ENCODE measurements around the gene NFATC3. TPM values are rescaled to one million over a fixed set of nuclear protein-coding genes. Genes with fewer than 3 reads are reported as not detected.

Gene NFATC3
- total and polyA plus RNA-seq, 2 of the 8 experiments (the other 6 are each of a cell fraction or from before 2014, with no cell fraction given) = 17.6 to 34.5 TPM

- peaks cover 9 to 22% (median 19%) of the 10 kb centered on the region in 4 experiments; a peak in 6 of 8 replicates for H3K36me3 ChIP-seq (ENCODE audit: control insufficient read depth in 2 of 4, insufficient read depth in 4 of 4, low read length in 3 of 4)
- no peak overlapping the region for H2AK5ac ChIP-seq (ENCODE audit: low read depth, low read length)
- no peak overlapping the region for H3K4me3 ChIP-seq (ENCODE audit: extremely low read depth in 1 of 4, insufficient read depth in 2 of 4, low read depth in 3 of 4, low read length in 4 of 4)
- H2BK12ac ChIP-seq (ENCODE audit: low read depth, low read length) = no peak overlapping the region
- no peak overlapping the region for H4K91ac ChIP-seq (replicated peaks; ENCODE audit: insufficient read length, low read length)
- H3K18ac ChIP-seq (ENCODE audit: extremely low read depth, low read length) = no peak overlapping the region
- DNase-seq (ENCODE audit: low read depth in 1 of 2, low spot score in 2 of 2) (no peak), FAIRE-seq (no peak)
- H3K9me3 ChIP-seq (ENCODE audit: insufficient read depth in 2 of 2, low read depth in 1 of 2, low read length in 1 of 2) = no peaks in the 10 kb centered on the region
- ChIA-PET CTCF (ENCODE audit: partially characterized antibody) (interaction anchor here (0.5 to 2.3 kb wide), 4 partner anchors 8 to 721 kb away, joined by 3 to 8 read pairs (median 4); no protein-coding TSS in a partner anchor), POLR2A (ENCODE audit: partially characterized antibody) (interaction anchor here (0.7 to 1.3 kb wide), 3 partner anchors 39 to 178 kb away, joined by 3 to 4 read pairs (median 3); partner anchors contain the start of genes DDX28 and DUS2)
- H3K23me2 ChIP-seq (ENCODE audit: low read depth, low read length) = peaks cover 5% of the 10 kb centered on the region
- H2BK15ac ChIP-seq (ENCODE audit: low read length) = no peak overlapping the region
- H3K56ac ChIP-seq (replicated peaks; ENCODE audit: insufficient read length, low read depth, low read length) = no peak overlapping the region
- H3K27ac ChIP-seq (ENCODE audit: low read depth, low read length) = no peak overlapping the region
- peaks cover 0 to 3% of the 10 kb centered on the region in 2 experiments for H4K20me1 ChIP-seq (replicated peaks in 1 of 2; ENCODE audit: control insufficient read depth in 1 of 2, insufficient read depth in 2 of 2, low read length in 2 of 2)
- H2BK120ac ChIP-seq (replicated peaks; ENCODE audit: low read depth, low read length) = no peak overlapping the region
- no peaks in the 10 kb centered on the region for H3K79me1 ChIP-seq (ENCODE audit: low read depth, low read length)
- H3K14ac ChIP-seq (ENCODE audit: insufficient read length) = no peak overlapping the region
- H3K79me2 ChIP-seq (ENCODE audit: control insufficient read depth in 1 of 2, insufficient read depth in 2 of 2, low read length in 2 of 2) = no peaks in the 10 kb centered on the region
- peaks cover 0 to 11% (median 5%) of the 10 kb centered on the region in 4 experiments; a peak in 6 of 7 replicates for H3K4me1 ChIP-seq (replicated peaks in 1 of 4; ENCODE audit: control insufficient read depth in 3 of 4, insufficient read depth in 4 of 4, low read length in 3 of 4)
- no peak overlapping the region; a peak in 1 of 7 replicates for H3K9ac ChIP-seq (replicated peaks in 1 of 4; ENCODE audit: extremely low read depth in 1 of 4, low read depth in 3 of 4, low read length in 3 of 4)
- H3K4ac ChIP-seq (replicated peaks; ENCODE audit: insufficient read length, low read depth, low read length) = no peak overlapping the region
- H3K27me3 ChIP-seq (replicated peaks in 1 of 4; ENCODE audit: control insufficient read depth in 3 of 4, extremely low read depth in 1 of 4, insufficient read depth in 3 of 4, low read length in 3 of 4) = no peaks in the 10 kb centered on the region
- no peak overlapping the region for H3K4me2 ChIP-seq (ENCODE audit: insufficient read depth in 1 of 2, low read depth in 2 of 2, low read length in 2 of 2)
- no peak overlapping the region for H4K8ac ChIP-seq (ENCODE audit: extremely low read depth, insufficient read depth, low read length)
- H2BK20ac ChIP-seq (ENCODE audit: low read length) = no peak overlapping the region
- H3K23ac ChIP-seq (ENCODE audit: insufficient read length) = no peak overlapping the region
- H2AFZ ChIP-seq (ENCODE audit: low read length) = no peak overlapping the region
- no peak overlapping the region for H4K5ac ChIP-seq (ENCODE audit: insufficient read length, low read depth, low read length)
- no peak overlapping the region for H2BK5ac ChIP-seq (ENCODE audit: low read depth, low read length)
- TF ChIP-seq TAF1 (IDR thresholded peaks at IDR 0.05; ENCODE audit: low read depth, low read length) = no peak
- no peak for TF ChIP-seq CHD2 (IDR thresholded peaks at IDR 0.05; ENCODE audit: low read length)
- no peak for TF ChIP-seq MAX (IDR thresholded peaks at IDR 0.05)
- no peak for TF ChIP-seq TEAD4 (IDR thresholded peaks at IDR 0.05; ENCODE audit: low read depth, low read length)
- TF ChIP-seq POU5F1 (IDR thresholded peaks at IDR 0.05; ENCODE audit: low read depth, low read length) = no peak
- no peak for TF ChIP-seq EP300 (IDR thresholded peaks at IDR 0.05; ENCODE audit: borderline replicate concordance in 1 of 2, low read depth in 2 of 2, low read length in 2 of 2)
- no peak for TF ChIP-seq GABPA (IDR thresholded peaks at IDR 0.05; ENCODE audit: borderline replicate concordance, insufficient read depth, low read length)
- no peak for TF ChIP-seq CTBP2 (IDR thresholded peaks at IDR 0.05; ENCODE audit: borderline replicate concordance, insufficient read depth, insufficient read length, low read length)
These were observed 5.9 kb upstream of the NFATC3 start for GRCh38 chr16:68079376-68079625.

Measured in H1 (cell line).